ENCODE data around the gene DLX1.
A peak's percentile ranks its signal among the peaks of the same experiment; 100 is the strongest.

The DLX1 gene

DNA sequence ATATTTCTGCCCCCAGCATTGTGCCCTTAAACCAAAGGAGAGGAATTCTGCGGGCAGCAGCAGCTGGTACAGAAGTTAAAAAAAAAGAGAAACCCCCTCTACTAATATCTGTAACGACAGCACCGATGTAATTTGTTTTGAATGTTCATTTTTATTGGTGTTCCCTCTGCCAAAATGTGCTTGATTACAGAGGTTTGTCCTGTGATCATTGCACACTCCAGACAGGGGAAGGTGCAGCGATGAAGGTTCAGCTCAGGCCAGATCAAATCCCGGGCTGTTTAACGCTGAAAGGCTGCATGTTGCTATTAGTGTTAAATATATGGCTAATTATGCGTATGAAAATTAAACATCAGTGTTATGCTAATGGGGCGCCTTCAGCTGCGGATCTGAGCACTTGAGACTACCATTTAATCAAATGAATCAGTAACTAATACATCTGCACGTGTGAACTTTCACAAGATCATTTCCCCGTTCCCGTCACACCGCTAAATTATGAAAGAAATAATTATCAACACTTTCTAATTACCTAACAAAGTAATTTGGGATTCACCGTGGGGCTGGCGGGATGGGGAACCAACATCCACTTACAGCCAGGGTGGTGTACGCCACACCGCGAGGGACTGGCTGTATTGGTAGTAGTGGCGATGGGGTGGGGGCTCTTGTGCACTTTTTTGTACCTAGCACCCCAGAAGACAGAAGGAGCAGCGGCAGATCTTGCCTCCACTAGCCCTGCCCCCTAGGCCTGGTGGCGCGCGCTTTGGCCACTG lies 1.5 kb upstream of the DLX1 start:
- H3K4me3 ChIP-seq (ENCODE audit: low read depth, low read length) = peak overlapping the region; percentile 62

DNA sequence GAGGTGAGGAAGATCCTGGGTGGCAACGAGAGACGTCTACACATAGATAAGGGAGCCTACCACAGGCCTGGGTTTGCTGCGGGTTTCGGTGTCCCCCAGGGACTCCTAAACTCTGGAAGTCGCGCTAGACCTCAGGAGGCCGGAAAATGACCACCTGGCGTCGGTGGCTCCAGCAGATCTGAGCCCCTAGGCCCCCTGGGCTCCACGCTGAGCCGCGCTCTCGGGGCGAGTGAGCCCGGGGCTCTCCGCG lies 987 bp upstream of the DLX1 start:
- TF ChIP-seq, protein P1, sequence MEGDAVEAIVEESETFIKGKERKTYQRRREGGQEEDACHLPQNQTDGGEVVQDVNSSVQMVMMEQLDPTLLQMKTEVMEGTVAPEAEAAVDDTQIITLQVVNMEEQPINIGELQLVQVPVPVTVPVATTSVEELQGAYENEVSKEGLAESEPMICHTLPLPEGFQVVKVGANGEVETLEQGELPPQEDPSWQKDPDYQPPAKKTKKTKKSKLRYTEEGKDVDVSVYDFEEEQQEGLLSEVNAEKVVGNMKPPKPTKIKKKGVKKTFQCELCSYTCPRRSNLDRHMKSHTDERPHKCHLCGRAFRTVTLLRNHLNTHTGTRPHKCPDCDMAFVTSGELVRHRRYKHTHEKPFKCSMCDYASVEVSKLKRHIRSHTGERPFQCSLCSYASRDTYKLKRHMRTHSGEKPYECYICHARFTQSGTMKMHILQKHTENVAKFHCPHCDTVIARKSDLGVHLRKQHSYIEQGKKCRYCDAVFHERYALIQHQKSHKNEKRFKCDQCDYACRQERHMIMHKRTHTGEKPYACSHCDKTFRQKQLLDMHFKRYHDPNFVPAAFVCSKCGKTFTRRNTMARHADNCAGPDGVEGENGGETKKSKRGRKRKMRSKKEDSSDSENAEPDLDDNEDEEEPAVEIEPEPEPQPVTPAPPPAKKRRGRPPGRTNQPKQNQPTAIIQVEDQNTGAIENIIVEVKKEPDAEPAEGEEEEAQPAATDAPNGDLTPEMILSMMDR (IDR thresholded peaks at IDR 0.05; ENCODE audit: borderline replicate concordance, insufficient read depth, low read depth, low read length) = no peak
- H3K4me3 ChIP-seq (ENCODE audit: low read depth, low read length) = peak overlapping the region; percentile 62

More for the DNA sequence above, 1.5 kb upstream of the DLX1 start:
- TF ChIP-seq, protein P1 (IDR thresholded peaks at IDR 0.05; ENCODE audit: borderline replicate concordance, insufficient read depth, low read depth, low read length) = no peak

DNA sequence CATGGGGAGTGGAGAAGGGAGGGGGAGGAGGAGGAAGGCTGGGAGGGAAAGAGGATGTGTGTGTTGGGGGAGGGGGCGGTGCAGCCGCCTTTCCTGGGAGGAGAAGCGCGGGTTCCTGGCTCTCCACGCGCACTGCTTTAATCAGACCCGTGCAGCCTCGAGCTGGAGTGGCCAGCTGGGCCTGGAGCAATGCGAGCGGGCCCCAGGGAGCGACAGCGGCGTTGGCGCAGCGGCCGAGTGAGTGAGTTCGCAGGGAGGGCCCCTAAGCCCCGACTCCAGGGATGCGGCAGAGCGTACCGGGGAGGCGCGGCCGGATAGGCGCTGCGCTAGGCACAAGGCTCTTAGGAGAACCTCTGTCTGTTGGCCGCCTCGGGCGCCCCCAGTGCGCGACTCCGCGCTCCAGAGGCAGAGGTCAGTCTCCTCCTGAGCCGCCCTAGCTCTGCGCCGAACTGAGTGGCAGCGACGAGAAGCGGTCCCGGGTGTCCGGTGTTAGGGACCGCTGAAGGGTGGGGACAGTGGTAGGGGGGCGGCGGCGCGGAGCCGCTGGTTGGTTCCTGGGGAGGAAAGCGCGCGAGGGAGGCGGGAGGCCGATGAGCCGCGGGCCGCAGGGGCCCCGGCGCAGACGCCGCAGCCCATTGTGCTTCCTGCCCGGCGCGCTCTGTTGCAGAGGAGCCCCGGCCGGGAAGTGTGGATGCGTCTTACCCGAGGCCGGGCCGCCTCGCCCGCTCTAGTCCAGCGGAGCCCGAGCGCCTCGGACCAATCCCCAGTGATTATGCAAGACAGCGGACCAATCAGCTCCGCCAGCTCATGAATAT lies 455 bp upstream of the DLX1 start:
- TF ChIP-seq, protein P1 (IDR thresholded peaks at IDR 0.05; ENCODE audit: borderline replicate concordance, insufficient read depth, low read depth, low read length) = no peak
- peak overlapping the region; percentile 62 for H3K4me3 ChIP-seq (ENCODE audit: low read depth, low read length)

DNA sequence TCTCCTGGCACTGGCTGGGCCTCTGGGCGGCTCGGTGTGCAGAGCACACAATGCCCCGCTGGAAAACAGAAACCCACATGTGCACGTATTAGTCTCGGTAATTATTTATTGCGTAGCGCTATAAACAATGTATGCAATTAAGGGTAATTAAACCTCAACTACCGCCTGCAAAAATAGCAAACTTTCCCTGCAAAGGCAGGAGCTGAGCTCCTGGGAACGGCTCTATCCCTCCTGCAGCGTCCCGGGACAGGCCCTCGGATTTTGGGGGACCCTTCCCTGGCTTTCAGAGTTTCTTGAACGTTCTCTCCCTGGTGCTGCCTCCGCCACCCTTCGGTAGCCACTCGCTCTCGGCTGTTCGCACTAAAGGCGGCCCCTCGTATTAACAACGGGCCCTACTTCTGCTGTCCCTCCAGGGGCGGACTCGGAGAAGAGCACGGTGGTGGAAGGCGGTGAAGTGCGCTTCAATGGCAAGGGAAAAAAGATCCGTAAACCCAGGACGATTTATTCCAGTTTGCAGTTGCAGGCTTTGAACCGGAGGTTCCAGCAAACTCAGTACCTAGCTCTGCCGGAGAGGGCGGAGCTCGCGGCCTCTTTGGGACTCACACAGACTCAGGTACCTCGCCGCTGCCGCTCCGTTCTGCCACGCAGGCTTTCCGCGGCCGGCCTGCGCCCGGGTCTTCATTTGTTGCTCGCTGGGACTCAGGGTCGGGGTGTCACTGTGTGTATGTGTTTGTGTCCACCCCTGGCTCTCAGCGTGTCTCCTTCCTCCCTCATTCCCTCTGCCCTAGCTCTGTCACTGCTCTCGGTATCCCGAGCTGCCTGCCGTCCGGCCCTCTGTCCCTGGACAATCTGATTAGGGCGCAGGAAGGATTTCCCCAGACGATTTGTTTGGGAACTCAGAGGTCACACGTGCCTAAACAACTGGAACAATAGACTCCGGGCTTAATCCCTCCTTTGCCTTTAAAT lies 1.2 kb downstream of the DLX1 start:
- TF ChIP-seq, protein P1 (IDR thresholded peaks at IDR 0.05; ENCODE audit: borderline replicate concordance, insufficient read depth, low read depth, low read length) = peak; percentile 43; the same call in 1 of the 2 replicates
- H3K4me3 ChIP-seq (ENCODE audit: low read depth, low read length) = peak overlapping the region; percentile 14

DNA sequence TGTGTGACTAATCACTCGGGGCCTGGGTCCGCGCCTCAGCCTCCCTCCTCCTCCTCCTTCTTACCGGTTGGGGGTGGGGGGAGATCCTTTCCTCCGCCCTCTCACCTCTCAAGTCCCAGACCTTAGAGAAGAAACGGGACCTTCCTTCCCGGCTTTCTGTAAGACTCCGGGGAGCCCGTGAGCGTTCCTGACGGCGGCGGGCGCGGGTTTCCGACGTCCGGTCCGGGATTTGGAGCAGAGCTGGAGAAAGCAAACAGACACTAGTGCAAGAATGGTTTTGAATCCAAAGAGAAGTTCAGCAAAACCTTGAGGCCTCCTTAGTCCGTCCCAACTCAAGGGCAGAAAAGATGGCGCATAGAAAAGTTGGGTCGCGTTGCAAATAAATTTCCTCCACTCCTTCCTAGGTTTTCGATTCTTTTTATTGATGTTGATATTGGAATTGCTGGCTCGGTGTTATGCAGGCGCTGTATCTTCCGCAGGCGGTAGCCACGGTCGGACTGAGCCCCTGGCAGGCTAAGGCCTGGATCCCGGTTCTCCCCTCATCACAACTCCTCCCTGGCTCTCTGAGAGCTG lies 2.0 kb downstream of the DLX1 start:
- no peak overlapping the region for H3K4me3 ChIP-seq (ENCODE audit: low read depth, low read length)
- TF ChIP-seq, protein P1 (IDR thresholded peaks at IDR 0.05; ENCODE audit: borderline replicate concordance, insufficient read depth, low read depth, low read length) = no peak

DNA sequence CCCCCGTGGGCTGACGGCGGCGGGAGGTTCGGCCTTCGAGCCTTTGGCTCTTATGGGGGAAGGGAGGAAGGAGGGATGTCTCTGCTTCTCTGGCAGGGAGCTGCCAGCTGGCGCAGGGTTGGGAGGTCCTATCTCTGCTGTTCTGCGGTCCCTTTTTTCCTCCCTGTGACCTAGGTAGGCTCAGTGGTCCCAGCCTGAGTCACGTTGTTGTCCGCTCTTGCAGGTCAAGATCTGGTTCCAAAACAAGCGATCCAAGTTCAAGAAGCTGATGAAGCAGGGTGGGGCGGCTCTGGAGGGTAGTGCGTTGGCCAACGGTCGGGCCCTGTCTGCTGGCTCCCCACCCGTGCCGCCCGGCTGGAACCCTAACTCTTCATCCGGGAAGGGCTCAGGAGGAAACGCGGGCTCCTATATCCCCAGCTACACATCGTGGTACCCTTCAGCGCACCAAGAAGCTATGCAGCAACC lies 2.5 kb downstream of the DLX1 start:
- H3K4me3 ChIP-seq (ENCODE audit: low read depth, low read length) = no peak overlapping the region
- TF ChIP-seq, protein P1 (IDR thresholded peaks at IDR 0.05; ENCODE audit: borderline replicate concordance, insufficient read depth, low read depth, low read length) = no peak
